Hematopoietic multipotent progenitor cell (in vitro differentiated cells): ENCODE results near the gene ZNF804A. TPM values are rescaled to one million over a fixed set of nuclear protein-coding genes. Genes with fewer than 3 reads are reported as not detected.
"Not testable (repeated sequence)": the region's sequence is repeated elsewhere in the genome, so short reads cannot be mapped to it uniquely, and the experiment has no call there.

Experiments
- DNase-seq, 3 donors: peaks; one replicate each; pipeline ENCODE4 v3.0.0-alpha.2; 2011 to 2015; ENCODE audit warnings: low read depth in 2 of 3, low spot score in 2 of 3
- total RNA-seq: library from RNA; depleted of rRNA; stranded (reverse); fragments of >200 nt; gene quantifications from one replicate; pipeline ENCODE4 v1.2.3, GENCODE V29; 2012

The ZNF804A gene
- total RNA-seq, 1 donor, result 4.6 TPM

DNA sequence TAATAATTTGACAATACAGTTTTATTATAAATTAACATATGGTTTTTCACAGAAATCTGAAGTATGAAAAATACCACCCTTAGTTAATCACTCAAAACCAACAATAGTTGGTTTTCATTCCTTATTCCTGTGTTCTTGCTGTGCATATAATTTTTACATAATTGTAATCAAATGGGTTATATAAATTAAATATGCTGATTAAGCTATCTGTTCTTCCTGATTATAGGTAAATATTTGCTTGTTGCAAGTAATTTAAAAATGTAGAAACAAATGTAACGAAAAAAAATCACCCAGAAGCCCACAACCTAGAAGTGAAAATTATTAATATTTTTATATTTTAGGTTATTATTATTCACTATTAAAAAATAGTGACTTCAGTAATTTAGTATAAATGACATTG lies 98.3 kb downstream of the ZNF804A start:
- no peak for DNase-seq

DNA sequence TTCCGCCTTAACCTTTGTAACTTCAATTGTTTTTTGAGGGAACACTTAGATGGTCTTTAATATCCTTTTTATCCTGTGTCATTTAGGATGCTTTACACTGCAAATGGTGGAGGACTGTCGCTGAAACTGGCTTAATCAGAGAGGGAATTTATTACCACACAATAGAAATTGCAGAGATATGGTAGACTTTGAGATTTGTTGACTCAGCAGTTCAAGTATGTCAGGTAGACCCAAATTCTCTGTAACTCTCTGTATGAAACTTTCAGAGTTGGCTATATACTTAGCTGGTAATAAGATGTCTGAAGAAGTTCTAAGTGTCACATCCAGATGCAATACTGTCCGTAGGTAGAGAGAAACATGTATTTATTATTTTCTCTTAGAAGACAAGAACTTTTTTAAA lies 100.1 kb downstream of the ZNF804A start:
- DNase-seq, result no peak

DNA sequence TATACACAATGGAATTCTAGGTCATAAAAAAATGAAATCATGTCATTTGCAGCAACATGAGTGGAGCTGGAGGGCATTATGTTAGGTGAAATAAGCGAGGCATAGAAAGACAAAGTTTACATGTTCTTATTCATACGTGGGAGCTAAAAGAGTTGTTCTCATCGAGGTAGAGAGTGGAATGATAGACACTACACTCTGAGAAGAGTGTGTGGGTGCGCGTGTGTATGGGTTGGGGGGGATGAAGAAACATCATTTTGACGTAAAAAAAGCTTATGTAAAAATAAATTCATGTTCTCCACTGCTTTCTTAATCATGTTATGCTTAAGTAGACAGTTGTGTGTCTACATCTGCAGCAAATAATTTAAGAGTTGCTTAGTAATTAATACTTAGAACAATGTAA lies 123.6 kb downstream of the ZNF804A start:
- no peak for DNase-seq

DNA sequence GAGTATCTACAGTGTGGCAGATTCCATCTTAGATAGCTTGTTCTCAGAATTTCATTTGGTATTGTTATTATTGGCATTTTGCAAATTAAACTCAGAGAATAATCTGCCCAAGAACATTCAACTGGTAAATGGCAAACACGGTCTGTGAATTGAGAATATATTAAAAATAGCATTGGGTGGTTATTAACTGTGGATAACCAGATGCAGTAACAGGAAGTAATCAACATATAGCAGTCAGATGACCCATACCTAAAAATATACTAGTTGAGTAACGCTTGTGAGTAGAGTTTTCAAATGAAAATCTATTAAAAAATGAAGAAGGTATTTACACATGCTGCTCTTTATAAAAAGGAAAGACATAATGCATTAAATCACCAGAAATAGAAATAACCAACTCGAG lies 129.5 kb downstream of the ZNF804A start:
- no peak for DNase-seq

DNA sequence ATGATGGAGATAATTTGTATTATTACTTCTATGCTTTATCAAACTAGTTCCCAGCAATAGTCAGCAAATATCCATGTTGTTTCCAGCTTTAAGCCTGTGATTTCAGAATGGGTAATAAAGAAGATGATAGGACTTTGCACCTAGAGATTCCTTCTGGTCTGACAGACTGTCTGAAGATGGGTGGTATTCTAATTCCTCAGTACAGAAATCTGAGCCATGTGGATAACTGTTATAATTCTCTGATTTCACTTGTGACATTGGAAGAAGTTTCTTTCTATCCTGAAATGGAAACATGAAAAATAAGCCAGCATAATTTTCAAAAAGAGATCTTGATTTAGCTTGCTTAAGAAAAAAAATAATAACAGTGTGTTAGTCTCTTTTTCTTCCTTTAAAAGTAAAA lies 130.1 kb downstream of the ZNF804A start:
- DNase-seq, result no peak

DNA sequence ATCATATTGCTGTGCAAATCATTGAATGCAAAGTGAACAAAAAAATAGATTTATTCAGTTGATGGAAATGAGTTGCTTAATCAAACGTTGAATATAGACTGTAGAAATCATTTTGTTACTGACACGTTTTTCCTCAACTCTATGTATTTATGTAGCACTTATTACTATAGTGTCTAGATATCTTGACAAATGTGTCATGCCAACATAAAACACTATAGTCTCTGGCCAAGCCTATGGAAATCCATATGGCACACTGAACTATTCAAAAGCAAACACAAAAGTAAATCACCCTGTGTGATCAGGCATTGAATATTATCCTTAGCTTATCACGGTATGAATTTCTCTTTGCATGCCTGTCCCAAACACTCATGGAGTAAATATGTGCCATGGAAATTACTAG lies 131.3 kb downstream of the ZNF804A start:
- no peak for DNase-seq

DNA sequence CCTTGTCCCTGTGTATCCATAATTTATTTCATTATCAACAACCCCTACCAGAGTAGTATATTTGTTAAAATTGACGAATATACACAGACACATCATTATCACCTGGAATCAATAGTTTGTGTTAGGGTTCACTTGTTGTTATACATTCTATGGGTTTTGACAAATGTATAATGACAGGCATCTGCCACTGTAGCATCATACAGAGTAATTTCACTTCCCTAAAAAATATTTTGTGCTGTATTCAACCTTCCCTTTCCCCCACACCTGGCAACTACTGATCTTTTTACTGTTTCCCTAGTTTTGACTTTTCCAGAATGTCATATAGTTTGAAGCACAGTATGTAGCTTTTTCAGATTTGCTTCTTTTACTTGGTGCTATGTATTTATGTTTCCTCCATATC lies 132.0 kb downstream of the ZNF804A start:
- DNase-seq, result no peak

DNA sequence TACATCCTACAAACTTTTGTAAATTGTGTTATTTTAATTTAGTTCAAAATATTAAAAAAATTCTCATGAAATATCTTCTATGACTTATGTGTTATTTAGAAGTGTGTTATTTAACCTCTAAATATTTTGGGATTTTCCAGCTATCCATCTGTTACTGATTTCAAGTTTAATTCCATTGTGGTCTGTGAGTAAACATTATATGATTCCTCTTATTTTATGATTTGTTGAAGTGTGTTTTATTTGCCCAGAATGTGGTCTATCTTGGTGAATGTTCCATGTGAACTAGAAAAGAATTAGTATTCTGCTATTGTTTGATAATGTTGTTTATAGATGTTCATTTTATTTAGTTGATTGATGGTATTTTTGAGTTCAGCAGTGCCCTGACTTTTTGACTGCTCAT lies 136.0 kb downstream of the ZNF804A start:
- no peak for DNase-seq

DNA sequence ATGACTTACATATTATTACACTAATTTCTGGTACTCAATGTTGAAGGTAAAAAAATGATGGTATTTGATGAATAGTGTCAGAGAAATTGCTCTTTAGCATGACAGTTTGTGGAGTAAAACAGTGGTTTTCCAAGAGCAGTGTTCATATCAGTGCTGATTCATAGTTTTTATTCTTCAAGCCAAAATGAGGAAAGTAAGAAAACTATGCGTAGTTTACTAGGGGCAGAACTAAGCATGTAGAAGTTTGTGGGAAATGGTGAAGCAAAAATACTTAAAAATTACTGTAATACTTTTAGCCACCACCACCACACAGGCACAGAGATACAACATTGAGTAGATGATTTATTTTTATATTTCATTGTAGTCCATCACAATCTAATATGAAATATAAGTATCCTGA lies 137.3 kb downstream of the ZNF804A start:
- DNase-seq, result no peak

DNA sequence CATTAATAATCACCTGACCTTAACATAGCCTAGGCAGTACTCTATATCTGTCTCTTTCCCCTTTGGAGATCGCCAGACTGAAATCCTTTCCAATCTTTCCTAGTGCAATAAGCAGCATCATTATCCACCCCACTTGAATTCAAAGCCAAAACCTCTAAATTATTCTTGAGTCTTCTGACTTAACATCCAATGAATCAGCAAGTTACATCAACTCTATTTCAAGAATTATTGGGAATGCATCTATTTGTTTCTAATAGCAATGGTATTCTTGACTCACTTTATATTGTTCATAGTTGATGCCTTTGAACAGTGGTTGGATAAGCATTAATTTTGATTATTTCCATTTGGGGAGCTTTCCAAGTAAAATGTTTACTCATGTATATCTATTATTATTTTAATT lies 144.8 kb downstream of the ZNF804A start:
- no peak for DNase-seq

DNA sequence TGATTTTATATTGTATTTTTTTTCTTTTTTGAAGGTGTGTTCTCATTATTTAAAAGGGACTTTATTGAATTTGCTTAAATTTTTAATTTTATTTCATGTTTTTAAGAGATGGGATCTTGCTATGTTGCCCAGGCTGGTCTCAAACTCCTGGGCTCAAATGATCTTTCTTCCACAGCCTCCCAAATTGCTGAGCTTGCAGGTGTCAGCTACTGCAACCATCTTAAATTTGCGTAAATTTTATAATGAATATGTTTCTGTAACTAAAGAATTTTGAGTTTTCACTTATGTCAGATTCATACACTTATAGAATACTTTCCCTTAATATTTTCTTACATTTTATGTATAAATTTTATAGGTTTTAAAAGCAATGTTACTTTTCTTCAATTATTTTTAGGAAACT lies 157.8 kb downstream of the ZNF804A start:
- no peak for DNase-seq

DNA sequence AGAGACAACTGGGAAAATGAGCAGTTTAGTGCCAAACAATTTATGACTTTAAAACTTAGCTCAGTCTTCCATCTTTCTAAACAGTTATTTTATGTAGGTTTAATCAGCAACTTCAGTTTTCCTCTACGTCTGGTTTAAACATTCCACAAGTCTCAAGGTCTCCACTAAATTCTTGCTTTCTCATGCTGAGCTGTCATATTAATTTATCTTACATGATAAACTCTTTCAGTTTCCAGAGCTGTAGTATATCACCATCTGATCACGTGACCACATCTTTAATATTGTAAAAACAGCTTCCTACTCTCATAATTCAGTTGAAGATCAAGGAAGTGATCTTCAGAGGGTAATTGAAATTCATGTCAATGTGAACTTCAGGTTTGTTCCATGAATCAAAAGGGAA lies 158.6 kb downstream of the ZNF804A start:
- DNase-seq, result peak in 2 of 3 donors; percentile 38 to 84

DNA sequence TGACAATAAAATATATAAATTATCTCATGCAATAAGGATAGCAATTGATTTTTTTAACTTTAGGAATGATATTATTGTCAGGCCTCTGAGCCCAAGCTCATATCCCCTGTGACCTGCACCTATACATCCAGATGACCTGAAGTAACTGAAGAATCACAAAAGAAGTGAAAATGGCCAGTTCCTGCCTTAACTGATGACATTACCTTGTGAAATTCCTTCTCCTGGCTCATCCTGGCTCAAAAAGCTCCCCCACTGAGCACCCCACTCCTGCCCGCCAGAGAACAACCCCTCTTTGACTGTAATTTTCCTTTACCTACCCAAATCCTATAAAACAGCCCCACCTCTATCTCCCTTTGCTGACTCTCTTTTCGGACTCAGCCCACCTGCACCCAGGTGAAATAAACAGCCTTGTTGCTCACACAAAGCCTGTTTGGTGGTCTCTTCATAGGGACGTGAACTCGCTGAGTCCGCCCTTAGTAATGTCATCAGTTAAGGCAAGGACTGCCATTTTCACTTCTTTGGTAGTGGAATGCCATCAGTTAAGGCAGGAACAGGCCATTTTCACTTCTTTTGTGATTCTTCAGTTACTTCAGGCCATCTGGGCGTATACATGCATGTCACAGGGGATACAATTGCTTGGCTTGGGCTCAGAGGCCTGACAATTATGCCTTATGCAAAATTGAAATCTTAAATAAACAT lies 161.4 kb downstream of the ZNF804A start:
- not testable (repeated sequence) for DNase-seq

DNA sequence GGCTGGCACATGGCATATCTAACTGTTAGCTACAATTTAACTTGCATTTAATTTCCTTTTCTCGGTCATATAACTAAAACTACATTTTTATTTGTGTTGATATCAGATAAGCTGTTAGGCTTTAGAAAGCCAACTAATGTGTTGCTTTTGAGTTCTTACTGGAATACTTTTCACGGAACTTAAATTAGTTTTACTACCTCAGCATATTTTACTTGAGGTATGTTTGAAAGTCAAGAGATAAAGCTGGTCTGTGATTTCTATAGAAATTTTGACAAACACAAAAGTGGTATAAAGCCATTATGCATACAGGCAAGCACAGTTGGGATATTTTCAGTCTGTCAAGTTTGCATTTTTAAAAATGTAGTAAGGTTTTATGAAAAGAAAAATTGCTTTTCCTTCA lies 162.6 kb downstream of the ZNF804A start:
- DNase-seq, result no peak

DNA sequence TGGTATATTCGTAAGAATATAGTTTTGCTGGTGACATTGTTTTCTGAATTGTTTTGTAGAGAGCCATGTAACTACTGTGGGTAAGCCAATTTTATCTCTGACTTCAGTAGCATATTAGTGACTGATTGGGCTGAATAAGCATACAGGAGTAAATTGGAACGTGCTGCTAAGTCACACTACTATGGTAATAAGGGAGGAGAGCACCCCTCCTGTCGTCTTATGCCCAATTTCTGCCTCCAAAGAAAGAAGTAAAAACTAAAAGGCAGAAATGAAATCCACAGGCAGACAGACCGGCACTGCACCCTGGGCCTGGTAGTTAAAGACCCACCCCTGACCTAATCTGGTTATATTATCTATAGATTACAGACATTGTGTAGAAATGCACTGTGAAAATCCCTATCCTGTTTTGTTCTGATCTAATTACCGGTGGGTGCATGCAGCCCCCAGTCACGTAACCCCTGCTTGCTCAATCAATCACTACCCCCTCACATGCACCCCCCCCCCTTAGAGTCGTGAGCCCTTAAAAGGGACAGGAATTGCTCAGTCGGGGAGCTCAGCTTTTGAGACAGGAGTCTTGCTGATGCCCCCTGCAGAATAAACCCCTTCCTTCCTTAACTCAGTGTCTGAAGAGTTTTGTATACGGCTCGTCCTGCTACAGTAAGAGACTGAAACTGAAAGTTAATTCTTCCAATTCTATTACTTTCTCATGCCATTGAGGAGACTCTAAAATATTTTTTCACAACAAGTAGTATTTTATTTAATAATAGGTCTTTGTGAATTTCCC lies 167.0 kb downstream of the ZNF804A start:
- peak in 2 of 3 donors; percentile 55 to 79 for DNase-seq

DNA sequence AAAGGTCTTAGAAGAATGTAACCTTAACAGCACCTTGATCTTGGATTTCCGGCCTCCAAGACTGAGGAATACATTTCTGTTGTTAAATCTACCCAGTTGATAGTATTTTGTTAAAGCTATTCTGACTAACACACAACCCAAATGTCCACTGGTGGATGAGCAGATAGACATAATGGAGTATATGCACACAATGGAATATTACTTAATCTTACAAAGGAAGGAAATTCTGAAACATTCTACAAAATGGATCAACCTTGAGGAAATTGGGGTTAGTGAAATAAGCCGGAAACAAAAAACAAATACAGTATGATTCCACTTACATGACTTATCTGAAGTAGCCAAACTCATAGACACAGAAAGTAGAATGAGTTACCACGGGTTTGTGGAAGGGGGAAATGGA lies 168.7 kb downstream of the ZNF804A start:
- no peak for DNase-seq

DNA sequence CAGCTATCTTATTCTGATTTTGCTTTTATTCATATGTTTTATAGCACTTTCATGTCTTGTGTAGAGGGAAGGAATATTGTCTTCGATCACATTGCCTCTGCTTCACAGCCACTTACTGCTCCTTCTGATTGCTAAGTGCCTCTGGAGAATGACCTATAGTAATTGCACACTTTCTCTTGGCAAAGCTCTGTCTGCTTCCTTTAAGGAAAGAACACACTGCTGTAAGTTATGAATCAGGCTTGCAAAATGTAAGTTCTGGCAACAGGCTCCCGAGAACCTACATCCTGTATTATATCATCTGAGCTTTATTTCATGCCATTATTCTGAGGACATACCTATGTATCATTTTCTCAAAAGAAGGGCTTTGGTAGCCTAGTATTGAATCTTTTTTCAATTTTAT lies 170.7 kb downstream of the ZNF804A start:
- DNase-seq, result no peak

DNA sequence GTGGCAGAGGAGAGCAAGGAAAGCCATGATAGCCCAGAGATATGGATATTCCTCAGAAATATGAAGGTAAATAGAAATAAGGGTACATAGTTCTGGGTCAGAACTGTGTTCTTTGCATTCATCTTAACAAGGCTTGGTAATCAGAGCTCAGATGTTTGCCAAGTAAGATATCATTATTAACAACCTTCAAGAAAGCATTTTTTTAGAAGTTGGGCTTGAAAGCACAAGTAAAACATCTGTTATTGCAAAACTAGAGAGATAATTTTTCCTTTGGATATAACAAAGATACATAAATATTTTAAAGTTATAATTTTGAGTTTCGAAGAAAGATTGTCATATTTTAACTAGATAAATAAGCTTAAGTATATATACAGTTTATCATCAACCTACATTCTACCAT lies 171.4 kb downstream of the ZNF804A start:
- DNase-seq, result no peak

DNA sequence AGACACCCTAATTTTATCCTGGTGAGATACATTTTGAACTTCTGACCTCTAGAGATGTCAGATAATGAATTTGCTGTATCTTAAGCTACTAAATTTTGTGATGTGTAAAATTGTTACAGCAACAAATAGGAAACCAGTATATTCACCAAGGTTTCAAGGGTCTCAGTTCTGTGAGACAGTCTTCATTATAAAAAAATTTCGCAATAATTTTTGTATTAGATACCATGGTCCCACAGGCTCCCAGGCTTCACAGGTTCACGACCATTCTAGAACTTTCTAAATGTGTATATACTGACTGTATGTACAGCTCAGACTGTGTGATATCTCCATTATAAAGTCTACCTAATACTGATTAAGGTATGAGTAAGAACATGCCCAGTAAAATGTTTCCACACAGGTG lies 181.4 kb downstream of the ZNF804A start:
- DNase-seq, result no peak

DNA sequence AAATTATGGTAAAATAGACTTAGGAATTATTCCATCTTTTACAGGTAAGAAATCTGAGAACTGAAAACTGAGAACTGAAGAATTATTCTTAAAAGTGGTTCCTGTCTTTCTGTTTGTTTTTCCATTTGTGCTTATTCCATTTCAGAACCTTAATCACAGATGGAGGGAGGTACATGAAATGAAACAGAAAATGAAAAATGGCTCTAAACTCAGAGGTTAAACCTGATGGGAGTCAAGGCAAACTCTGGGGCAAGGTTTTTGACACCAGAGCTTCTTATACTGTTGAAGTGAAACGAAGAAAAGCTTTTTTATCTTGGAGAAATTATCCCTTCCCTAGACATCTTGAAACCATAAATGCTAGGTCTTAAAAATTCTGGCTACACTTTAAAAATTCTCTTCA lies 182.1 kb downstream of the ZNF804A start:
- DNase-seq, result no peak

DNA sequence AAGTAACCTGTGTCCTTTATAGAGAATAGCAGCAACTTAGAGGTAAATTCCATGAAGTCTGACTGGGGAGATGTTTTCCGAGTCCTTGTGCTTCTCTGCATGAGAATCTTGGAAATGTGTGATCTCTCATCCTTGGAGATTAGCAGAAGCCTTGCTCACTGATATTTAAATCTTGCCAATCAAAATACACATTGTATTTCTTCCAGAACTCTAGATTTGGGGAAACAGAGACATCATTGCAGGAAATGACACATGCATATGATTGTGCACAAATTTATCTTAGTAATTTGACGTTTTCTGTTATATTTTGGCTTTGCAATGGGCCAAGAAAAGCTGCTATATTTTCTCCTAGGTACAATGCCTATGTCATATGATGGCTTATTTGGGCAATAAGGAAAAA lies 182.6 kb downstream of the ZNF804A start:
- no peak for DNase-seq

DNA sequence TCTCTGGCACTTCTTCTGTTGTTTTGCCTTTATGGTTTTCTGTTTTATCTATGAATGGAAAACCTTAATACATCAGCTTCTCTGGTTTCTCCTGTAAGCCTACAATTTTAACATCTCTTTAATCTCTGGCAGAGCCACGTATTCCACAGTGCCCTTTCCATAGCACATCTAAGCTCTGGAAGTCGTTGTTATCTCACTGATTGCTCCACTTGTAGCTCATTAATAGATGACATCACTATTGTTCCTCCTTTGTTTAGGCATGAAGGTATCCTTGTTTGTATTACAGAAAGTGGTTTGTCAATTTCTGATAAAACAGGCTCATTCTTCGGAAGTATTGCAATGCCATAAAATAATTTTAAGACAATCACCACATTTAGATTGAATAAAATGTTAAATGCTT lies 185.2 kb downstream of the ZNF804A start:
- no peak for DNase-seq
